HG02623 (cell line): ENCODE measurements around the gene ARGLU1.

Experiments
- ATAC-seq: cut with Tn5 transposase; IDR thresholded peaks from one replicate; pipeline ENCODE4 v1.9.1; 2021; ENCODE audit warnings: moderate library complexity; ENCODE audit not compliant: unreplicated experiment

The ARGLU1 gene

DNA sequence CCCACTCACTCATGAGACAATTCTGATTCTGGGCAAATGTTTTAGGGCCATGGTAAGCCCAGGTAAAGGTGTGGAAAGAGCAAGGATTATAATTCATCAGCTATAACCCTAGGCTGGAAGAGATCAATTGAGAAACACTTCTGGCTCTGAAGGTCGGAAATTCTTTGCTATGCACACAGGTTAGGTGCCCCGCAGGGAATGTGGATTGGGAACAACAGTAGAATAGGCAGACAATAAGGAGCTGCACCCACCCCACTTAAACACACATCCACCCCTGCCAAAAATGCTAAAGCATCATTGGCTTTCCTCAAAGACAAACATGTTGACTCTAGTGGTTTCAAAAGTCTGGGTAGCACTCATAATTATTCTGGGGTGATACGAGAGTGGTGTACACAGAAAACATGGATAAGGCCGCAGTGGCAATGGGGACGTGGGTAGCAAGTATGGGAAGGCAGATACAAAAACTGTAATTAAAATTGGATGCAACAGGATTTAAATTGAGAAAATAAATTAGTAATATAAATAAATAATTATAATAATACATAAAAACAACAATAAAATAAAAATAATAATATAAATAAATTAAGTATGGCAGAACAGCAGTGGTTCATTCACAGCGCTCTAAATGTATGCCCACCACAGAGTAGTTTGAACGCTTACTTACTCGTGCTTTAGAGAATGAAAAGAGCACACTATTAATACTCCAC, 41.0 kb downstream of the ARGLU1 start:
- no peak for ATAC-seq

DNA sequence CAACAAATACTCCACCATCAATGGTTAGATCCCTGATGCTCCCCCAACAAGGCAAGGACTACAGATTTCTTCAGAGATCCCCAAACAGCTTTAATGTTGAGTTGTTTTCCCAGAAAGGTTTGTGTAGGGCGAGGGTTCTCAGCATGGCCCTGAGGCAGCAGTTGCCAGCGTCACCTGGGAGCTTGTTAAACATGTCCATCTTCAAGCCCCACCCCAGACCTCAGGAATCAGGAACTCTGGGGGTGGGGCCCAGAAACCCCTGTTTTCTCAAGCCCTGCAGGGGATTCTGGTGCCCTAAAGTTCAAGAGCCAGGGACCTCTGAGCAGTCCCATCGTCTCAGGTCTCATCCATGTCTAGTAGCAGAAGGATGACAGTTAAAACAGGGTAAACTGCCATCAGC, 42.1 kb downstream of the ARGLU1 start:
- ATAC-seq: no peak

DNA sequence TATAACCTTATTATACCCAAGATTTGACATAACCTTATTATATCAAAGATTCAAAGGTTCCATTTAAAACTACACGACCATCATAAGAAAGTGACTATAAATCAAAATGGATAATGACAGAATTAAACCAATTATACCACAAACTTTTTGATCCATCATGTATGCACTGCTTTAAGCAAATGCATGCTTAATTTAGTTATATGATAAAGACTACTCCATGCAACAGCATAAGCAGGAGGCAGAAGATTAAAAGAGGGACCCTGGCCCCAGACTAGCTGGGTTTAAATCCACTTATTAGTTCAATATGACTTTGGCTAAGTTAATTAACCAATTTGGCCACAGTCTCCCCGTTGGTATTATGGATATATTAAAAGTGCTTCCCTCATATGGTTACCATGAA, 43.8 kb downstream of the ARGLU1 start:
- no peak for ATAC-seq

DNA sequence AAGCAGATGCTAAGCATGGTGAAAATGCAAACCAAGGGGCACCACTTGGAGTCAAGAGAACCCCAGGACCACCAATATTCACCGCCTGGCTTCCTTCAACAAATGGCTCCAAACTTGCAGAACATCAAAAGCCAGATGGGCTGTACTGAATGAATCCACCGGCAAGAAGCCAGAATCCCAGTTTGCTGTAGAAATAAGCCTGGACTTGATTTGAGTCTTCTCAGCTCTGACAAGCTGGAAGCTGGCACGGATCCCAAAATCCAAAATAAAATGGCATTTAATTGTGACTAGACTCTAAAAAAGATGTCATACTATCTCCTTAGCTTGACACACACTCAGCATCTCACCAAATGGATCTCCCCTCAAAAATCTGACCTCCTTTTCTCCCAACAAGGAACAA, 44.4 kb downstream of the ARGLU1 start:
- no peak for ATAC-seq

DNA sequence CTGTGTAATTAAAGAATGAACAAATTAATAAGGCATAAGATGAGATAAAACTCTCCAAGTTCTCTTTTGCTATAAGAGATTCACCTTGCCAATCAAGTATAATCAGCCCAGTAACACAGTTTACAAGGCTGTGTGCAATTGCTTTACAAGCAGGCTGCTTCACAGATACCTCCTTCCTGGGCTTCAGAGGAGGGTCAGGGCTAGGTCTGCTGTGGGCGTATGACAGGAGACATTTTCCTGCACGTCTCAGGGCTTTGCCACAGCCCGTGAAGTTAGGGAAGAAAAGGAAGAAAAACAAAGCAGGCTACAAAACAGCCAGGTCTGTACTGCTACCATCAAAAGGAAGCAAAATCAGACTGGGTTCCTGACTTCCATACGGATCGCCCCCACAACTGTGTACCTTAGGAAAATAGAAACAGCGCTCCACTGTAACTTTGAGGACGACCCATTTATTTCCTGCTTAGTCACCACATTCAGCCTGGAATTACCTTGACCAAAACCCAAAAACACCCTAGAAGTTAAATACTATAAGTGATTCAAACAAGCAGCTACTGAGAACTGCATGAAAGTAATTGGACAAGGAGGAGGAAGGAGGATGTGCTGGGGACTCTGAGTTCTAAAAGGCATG, 44.9 kb downstream of the ARGLU1 start:
- no peak for ATAC-seq

DNA sequence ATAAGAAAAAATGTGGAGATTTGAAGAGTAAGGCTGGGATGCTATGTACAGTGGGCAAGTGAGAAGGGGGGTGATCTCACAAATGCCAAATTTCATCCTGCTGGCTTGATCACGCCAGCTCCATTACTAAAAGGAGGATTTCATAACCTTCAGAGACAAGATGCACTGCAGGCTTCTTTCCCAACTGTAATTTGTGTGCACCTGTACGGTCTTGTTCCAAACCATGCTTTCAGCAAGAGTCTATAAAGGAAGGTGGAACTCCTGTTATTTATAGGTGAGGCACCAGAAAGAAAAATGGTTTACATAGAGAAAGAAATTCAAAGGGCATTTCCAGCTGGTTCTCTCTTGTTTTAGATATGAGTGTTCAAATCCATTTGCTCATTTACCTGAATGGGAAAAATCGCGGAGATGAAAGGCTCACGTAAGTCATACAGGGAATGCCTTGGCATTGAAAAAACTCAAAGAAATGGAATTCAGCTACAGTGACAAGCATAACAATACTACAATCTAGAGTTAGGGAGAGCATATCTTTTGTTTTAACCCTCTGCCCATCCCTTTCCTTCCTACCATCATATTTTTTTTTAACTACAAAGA, 45.7 kb downstream of the ARGLU1 start:
- no peak for ATAC-seq

DNA sequence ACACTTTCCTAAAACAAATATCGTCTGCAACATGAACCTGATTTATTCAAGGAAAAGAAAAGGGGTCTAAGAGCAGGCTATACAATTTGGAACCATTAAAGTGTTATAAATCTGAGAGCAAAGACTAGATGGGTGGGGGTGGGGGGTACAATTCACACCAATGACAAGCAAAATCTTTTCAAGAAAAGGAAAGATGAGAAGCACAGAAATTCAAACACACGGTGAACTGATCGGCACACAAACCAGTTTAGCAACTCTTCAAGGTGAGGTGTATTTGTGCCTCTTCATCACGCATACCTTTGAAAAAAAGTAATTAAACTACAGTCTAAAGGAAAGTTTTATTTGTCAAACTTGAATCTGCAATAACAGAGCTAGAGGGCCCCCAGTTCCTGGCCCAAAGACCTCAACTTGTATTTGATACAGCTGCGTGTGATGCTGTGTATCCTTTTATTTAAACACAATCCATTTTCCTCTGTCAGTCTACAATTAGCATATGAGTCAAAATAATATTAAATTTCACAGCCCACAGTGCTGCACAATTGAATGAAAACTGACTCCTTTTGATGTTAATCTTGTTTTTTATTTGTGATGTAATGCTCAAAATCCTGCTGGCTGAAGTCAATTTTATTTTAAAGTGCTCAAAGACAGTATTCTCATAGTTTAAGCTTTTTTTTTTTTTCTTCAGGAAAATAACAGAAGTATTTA, 46.7 kb downstream of the ARGLU1 start:
- no peak for ATAC-seq

DNA sequence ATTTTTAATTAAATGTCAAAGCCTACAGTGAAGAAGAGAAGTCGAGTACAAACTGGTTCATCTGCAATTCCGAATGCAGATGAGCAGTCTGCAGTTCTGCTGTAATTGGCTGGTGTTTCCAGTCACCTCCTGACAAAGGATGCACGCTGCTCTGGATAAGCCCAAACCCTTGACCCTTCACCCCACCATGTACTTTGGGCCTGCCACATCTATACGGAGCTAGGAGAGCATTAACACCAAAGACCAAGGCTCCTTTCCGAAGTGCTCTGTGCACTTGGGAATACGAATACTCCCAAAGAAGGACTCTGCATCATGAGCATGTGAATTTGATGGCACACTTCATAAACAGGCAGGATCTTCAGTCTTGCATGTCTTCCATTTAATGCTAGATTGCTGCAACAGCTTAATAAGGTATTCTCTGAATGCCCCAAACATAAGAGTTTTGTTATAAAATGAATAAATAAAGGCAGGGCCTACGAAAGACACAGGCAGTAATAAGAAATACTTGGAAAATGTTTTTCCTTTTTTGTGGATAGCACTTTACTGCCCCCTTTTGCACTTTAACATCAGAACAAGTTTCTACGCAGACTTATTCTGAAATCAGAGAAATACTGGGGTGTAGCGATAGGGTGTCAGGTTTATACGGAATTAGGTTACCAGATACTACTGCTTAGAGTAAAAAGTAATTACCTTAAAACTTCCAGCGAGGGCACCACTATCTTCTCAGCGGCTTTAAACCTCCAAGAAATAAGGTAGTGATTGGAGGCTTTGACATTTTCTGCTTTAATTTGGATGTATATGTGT, 47.5 kb downstream of the ARGLU1 start:
- ATAC-seq: no peak

DNA sequence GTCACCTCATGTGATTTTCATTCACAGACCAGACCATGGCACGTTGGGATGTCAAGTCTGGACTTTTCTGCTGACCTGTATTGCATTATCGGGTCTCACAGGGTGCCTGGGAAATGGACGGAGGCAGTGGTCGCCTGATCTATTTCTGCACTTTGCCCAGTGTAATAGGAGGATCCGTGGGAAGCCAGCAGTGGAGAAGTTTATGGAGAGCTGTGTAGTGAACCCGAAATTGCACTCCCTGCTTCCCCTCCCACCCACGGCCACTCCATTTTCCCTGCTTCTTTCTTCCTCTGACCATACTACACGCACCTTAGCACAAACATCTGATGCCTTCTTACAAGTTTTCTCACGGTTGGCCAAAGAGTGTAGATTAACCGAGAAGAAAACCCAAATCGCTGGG, 49.4 kb downstream of the ARGLU1 start:
- ATAC-seq: no peak

DNA sequence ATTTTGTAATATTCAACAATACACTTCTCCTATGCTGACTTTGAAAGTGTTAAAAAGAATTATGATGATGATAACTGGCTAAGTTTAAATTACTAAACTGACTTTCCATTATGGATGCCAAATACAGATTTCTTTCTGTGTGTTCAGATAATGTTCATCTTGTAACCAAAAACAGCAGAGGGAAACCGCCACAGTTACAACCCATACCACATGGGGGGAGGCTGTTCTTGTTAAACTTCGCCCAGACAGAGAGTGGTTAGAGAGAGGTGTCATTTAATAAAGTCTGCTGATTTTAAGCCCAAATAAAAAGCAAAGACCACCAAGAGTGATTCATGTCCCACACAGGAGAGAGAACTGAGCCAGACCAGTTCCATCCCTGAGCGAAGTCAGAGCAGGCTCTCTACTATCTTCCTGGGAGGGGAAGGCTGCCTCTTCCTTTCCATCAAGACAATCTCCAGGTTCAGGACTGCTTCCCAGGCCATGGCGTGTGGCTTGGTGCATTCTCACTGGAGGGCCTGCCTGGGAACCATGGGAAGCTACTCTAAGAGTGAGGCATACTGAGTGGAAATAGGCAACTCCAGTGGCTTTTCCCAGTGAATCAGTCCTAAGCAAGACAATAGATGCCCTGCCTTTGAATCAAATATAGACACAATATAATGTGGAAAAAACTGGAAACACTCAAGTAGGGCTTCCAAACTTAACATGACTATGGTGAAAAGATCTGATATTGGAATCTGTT, 50.7 kb downstream of the ARGLU1 start:
- no peak for ATAC-seq

DNA sequence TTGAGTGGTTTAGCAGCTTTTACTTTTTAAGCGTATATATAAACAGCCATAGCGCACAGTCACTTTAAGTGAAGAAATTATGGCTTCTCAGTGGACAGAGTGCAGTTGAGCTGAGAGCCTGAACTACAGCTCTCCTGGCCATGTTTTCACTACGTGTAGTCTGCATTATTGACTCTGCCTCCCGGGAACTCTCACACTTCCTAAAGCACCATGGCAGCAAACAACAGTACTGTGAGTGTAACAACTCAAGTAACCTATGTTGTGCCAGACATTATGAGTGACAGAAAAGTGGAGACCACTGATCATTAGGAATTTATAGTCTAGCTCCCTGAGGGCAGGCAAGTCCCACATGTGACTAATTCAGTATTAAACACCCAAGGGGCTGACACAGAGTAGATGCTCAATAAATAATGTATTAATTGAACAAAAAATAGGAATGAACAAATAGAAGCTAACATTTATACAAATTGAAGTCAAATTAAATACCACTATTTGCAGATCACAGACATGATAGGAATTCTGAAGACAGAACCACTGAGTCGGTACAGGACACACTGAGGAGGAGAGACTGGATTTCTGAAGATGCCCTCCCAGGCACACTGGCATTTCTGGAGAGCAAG, 52.2 kb downstream of the ARGLU1 start:
- no peak for ATAC-seq

DNA sequence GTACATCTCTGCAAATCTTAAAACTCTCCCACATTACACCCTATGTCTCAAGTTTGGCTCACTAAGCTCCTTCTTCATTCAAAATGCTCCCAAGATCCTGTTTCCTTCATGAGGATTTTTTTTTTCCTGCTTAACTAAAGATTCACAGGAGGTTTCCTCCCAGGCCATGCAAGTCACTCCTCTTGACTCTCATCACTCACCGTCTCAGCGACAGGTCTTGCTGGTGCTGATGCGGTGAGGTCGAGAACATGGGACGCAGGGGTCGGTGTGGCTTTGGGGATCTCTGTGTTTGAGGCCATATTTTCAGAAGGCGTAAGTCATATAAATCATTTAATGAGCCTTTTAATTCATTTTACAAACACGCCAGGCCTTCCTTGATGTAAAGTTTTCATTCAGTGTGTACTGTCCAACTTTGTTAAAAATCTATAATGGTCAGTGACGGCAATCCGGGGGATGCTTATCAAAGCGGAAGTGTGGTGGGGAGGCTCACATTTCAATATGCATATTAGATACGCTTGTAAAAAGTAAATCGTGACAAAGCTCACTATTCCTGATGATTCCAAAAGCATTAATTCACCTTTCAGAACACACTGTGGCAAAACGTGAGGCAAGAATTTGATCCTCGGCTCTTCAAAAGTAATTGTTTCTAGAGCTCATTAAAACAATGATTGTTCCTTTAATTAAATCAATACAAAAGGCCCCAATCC, 52.9 kb downstream of the ARGLU1 start:
- no peak for ATAC-seq

DNA sequence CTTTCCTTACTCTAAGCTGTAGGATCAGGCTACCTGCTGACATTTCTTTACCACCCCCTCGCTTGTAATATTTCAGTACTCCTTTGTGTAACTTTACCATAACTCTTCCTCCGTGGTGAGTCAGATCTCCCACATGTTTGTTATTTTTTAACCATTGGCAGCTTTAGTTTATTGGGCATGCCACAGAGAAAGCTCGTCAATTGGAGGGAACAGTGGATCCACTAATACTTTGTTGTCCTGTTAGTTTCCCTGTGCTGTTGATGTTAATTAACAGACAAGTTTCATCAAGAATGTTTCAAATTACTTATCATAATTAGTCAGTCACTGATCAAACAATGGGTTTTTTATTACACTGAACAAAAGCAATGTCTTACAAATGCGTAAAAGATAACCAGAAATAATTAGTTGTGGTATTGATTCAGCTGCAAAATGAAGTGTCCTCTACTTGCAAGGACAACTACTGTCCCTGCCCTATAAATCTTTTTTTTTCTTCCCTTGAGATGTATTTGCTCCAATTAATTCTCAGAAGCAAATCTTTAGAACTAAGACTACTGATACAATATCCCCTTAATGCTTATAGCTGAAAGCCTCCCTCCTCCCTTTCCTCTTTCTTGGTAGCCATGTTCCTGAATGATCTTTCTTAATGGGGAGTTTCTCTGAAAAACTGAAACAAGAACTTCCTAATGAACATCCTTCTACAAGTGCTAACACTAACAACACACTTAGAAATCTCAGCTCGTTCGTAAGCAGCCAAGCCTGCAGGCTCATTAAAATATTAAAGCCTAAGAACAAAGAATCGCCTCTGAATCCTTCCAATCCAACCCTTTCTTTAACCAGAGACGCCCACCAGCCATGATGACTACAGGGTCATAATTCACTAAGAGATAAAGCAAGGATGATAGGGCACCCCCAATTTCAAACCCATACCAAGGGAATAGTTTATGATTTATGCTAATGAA, 54.6 kb downstream of the ARGLU1 start:
- no peak for ATAC-seq

DNA sequence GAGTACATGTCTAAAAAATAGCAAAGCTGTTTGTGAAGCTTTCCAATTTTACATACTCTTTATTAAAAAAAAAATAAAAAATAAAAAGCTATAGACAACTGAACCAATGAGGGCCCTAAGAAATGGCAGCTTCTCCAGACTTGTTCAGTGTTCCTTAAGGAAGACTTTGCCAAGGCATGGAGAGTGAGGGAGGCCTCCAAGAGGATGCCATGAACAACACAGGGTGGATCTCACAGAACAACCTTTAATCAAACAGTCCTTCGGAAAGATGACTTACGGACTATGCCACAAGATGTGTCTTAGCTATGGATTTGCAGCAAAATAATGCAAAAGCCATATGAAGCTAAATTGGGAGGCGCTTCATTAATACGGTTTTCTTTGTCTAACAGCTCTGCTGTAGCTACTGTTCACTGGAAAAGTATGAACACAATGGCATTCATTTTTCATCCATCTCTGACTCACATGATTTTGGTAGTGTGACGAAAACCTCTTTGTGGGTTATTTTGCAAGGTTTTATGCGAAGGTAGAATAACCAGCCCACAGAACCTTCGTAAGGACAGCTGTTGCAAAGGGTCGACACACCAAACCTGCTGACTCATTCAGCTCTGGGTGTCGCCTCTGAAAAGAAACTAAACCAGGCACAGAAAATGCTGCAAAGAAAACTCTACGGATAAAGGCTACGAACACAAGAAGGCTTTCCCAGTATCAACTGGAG, 60.2 kb downstream of the ARGLU1 start:
- no peak for ATAC-seq

DNA sequence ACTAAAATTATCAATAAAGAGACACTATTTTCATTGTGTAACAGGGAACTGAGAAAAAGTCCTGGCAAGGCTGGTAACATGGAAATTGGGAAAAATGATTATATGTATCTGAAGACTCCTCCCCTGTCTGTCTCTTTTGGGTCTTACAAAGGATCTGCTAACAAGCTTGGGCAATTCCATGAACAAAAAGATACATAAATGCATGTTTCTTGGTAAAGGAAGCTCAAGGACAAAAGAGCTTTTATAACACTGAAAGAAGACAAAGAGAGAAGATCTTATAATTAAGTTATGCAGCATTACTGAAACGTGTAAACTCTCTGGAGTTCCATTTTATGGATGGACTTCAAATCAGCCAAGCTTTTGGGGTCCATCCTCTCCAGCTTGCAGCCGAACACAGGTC, 61.7 kb downstream of the ARGLU1 start:
- ATAC-seq: no peak

DNA sequence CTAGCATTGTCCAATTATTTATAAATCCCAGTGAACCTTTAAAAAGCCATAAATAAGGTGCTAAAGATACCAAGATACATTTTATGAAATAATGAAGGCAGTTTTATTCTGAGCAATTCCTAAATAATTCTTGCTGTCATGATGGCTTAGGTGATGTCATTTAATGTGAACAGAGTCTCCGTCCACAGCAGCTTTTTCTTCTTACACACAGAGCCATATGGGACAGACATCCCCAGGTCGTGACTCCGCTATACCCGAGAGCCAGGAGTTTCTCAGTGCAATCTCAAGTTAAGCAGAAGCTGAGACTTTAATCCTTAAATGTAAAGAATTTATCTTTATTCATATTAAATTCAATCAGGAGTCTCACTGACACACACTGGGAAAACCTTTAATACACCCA, 62.2 kb downstream of the ARGLU1 start:
- no peak for ATAC-seq

DNA sequence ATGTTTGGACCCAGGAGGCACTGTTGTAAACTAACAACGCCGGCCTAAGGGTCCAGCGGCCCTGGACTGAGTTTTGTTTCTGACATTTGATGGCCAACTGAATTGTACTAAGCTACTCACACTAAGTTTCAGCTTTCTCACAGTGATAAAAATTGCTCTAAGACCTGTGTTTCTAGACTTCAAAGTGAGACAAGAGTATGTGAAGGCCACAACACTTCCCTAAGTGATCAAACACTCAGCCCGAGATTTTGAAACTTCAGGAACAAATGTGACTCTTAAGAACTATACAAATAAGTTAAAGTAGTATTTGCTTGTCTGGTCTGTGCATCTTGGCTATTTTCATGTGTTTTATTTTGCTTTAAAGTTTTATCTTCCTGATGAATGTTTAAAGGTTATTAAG, 62.6 kb downstream of the ARGLU1 start:
- no peak for ATAC-seq
